Spleen (tissue), 7 donors: Measurements from ENCODE around the gene GNG14.

Experiments
- CTCF ChIP-seq, 11 experiments: fragments of 200-600 bp in 7 of 11; fragments of 450-650 bp in 4 of 11; sonication (generic) in 4 of 11; IDR thresholded peaks in 8 of 11; conservative IDR thresholded peaks in 3 of 11; 1 replicate in 7 of 11; 2 replicates in 4 of 11; pipeline versions ENCODE4 v1.4.0 to v1.8.0; 2016 to 2021; ENCODE audit warnings: antibody characterized with exemption in 11 of 11, inconsistent platforms in 4 of 11, mild to moderate bottlenecking in 1 of 11
- POLR2A ChIP-seq, 3 donors: fragments of 450-650 bp; IDR thresholded peaks; one replicate each; pipeline ENCODE4 v1.5.1; 2017; ENCODE audit warnings: antibody characterized with exemption in 3 of 3, mild to moderate bottlenecking in 1 of 3
- POLR2AphosphoS5 ChIP-seq, 3 donors: sonication (generic); formaldehyde crosslinking; IDR thresholded peaks; one replicate each; pipeline ENCODE4 v1.5.1; 2017; ENCODE audit warnings: antibody characterized with exemption in 3 of 3
- donor health status: DM: no; HTN: no; CAD: no; lungs with moderate emphysema.
- donor health status: DM: no; HTN: no; CAD: no.
- donor health status: DM: no; HTN: no; CAD: no.

GRCh38 chr19:12708641-12709040 lies 20.8 kb downstream of the GNG14 start:
- TF ChIP-seq CTCF (IDR thresholded peaks at IDR 0.05 in 8 of 11, conservative IDR thresholded peaks at IDR 0.05 in 3 of 11) (no peak), POLR2A (IDR thresholded peaks at IDR 0.05) (no peak), POLR2AphosphoS5 (IDR thresholded peaks at IDR 0.05) (no peak)
